A673 (cell line): ENCODE measurements around the gene ILKAP.
A peak's percentile ranks its signal among the peaks of the same experiment; 100 is the strongest.

Source experiments
- EZH2 ChIP-seq: fragments of 200-600 bp; sonication (generic); IDR thresholded peaks from 2 replicates; pipeline ENCODE4 v1.6.1; 2017; ENCODE audit warnings: borderline replicate concordance, low read depth, mild to moderate bottlenecking, mixed read lengths, antibody characterized with exemption, low read length; ENCODE audit not compliant: poor library complexity, severe bottlenecking
- TF ChIP-seq, protein P1 (sequence below): fragments of 300-800, 200-600 bp; sonication (generic); conservative IDR thresholded peaks from 2 replicates; pipeline ENCODE4 v1.5.1; 2017; ENCODE audit warnings: low read depth, mild to moderate bottlenecking, antibody characterized with exemption, low read length, moderate library complexity, mixed read lengths

DNA sequence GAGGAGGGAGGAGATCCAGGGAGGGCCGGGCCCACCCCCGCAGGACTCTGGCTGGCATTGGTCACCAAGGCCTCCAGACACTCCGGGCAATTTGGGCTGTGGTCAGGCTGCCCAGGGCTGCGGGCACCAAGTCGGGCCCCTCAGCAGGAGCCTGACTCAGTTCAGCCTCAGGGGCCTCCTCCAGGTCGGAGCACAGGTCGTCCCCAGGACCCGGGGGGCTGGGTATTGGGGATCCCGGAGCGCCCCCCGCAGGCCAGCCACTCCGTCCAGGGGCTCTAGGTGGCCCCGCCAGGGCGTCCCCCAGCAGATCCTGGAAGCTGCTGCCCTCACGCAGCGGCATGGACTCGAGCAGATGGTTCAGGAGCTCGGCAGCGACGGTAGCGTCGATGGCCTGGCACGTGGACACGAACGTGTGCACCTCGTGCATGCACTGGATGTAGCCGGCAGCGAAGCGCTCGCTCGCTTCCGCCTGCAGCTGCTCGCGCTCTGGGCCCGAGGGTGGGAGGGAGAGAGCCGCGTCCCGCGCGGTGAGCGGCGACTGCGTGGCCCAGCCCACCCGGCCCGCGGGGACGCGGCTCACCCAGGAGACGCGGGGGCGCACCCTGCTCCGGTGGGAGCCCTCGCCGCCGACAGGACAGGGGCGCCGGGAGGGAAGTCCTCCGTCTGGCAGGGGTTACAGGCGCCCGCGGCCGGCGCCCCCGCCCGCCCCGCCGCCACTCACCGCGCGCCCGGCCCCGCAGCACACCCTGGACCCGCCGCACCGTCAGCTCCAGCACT, 35.5 kb upstream of the ILKAP start:
- TF ChIP-seq, protein P1, sequence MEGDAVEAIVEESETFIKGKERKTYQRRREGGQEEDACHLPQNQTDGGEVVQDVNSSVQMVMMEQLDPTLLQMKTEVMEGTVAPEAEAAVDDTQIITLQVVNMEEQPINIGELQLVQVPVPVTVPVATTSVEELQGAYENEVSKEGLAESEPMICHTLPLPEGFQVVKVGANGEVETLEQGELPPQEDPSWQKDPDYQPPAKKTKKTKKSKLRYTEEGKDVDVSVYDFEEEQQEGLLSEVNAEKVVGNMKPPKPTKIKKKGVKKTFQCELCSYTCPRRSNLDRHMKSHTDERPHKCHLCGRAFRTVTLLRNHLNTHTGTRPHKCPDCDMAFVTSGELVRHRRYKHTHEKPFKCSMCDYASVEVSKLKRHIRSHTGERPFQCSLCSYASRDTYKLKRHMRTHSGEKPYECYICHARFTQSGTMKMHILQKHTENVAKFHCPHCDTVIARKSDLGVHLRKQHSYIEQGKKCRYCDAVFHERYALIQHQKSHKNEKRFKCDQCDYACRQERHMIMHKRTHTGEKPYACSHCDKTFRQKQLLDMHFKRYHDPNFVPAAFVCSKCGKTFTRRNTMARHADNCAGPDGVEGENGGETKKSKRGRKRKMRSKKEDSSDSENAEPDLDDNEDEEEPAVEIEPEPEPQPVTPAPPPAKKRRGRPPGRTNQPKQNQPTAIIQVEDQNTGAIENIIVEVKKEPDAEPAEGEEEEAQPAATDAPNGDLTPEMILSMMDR: peak; percentile 38
- no peak for TF ChIP-seq EZH2
